Aorta (tissue), 5 donors: Measurements from ENCODE around the gene TAF5L. TPM values are rescaled to one million over a fixed set of nuclear protein-coding genes. Genes with fewer than 3 reads are reported as not detected.
"Not testable (repeated sequence)": the region's sequence is repeated elsewhere in the genome, so short reads cannot be mapped to it uniquely, and the experiment has no call there.

Source experiments
- ATAC-seq: fragments of 200-7000 bp; cut with Tn5 transposase; one replicate; pipeline ENCODE4 v1.9.1; 2022; ENCODE audit warnings: moderate library complexity; ENCODE audit not compliant: low FRiP score
- DNase-seq, 2 donors: peaks; one replicate each; pipeline ENCODE4 v3.0.0-alpha.2; 2020
- H3K27ac ChIP-seq, 2 donors: one replicate each; pipeline ENCODE4 v1.5.1; 2013; ENCODE audit warnings: low read length in 2 of 2, mild to moderate bottlenecking in 2 of 2, moderate library complexity in 2 of 2, control low read depth in 1 of 2, inconsistent platforms in 1 of 2, low read depth in 1 of 2
- H3K27me3 ChIP-seq, 2 donors: one replicate each; pipeline ENCODE4 v1.6.1; 2013; ENCODE audit warnings: control low read depth in 1 of 2, low read length in 1 of 2, mild to moderate bottlenecking in 1 of 2, moderate library complexity in 1 of 2; ENCODE audit not compliant: insufficient read depth in 2 of 2, control insufficient read depth in 1 of 2
- H3K36me3 ChIP-seq, 2 donors: one replicate each; pipeline ENCODE4 v1.6.1; 2013; ENCODE audit warnings: control low read depth in 1 of 2, low read length in 1 of 2, mild to moderate bottlenecking in 1 of 2; ENCODE audit not compliant: insufficient read depth in 2 of 2, control insufficient read depth in 1 of 2
- H3K4me1 ChIP-seq, 2 donors: one replicate each; pipeline ENCODE4 v1.6.1; 2013; ENCODE audit warnings: low read length in 2 of 2, control low read depth in 1 of 2, mild to moderate bottlenecking in 1 of 2, moderate library complexity in 1 of 2; ENCODE audit not compliant: insufficient read depth in 2 of 2, control insufficient read depth in 1 of 2
- H3K4me3 ChIP-seq, 2 donors: one replicate each; pipeline ENCODE4 v1.5.1; 2013; ENCODE audit warnings: low read length in 2 of 2, control low read depth in 1 of 2, mild to moderate bottlenecking in 1 of 2
- H3K9me3 ChIP-seq: one replicate; pipeline ENCODE4 v1.6.1; 2013; ENCODE audit warnings: mild to moderate bottlenecking, low read length; ENCODE audit not compliant: control insufficient read depth
- WGBS, 2 donors: extraction: QIAGEN DNeasy Blood & Tissue Kit; methylation state at CpG; one replicate each; pipeline ENCODE4 v1.1.7; 2013; 5-methylcytosine and 5-hydroxymethylcytosine counted together
- intact Hi-C, 2 donors: fragments of 100-400 bp; cut with DNase I; formaldehyde crosslinking; loops; one replicate each; pipeline versions ENCODE4 v1.14.2 to v1.15.0; 2022
- polyA plus RNA-seq, 2 donors: library from polyadenylated mRNA; stranded (reverse); fragments of 200-250 nt; gene quantifications; one replicate each; pipeline ENCODE4 v1.2.3, GENCODE V29; 2013
- total RNA-seq, 2 donors: library from RNA; stranded (reverse); fragmentation: NEBNext Ultra II Directional; extraction: Animal tissue kit (Norgen Biotek cat#: 25700); gene quantifications; one replicate each; pipeline ENCODE4 v1.2.1, GENCODE V29; 2021
- donor health status: healthy with polysubstance abuse.
- donor health status: Bipolar disorder and iron deficiency.
- donor health status: DM: no; HTN: no; CAD: no.
- donor health status: DM: no; HTN: no; CAD: no.
- donor health status: DM: yes; HTN: yes; CAD: no.

The TAF5L gene
- total and polyA plus RNA-seq, 4 donors, result 11.6 to 37.8 (median 22.9) TPM

DNA sequence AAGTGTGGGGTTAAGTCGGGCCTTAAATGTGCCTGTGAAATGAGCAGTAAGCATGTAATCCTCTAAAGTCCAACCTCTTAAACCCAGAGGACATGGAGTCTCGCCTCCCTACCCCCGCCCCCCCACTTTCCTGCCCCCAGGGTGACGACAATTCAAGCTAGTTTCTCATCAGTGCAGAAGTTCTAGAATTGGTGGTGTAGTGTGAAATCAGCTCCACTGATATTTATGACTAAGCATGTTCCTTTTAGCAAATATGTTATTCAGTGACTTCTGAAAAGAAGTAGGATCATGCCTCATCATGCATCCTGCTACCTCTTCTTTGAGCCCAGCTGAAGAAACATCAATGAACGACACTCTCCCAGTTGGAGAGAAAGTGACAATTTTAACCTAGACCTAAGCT is 64.8 kb downstream of the TAF5L start:
- 87 to 89% methylated on average over 5 of the region's 5 CpGs for WGBS, 2 donors
- no peaks in the 10 kb centered on the region for H3K9me3 ChIP-seq
- H3K4me3 ChIP-seq, result no peak overlapping the region
- peaks cover 0 to 6% of the 10 kb centered on the region in 2 donors for H3K4me1 ChIP-seq
- intact Hi-C loops, result loop anchor here in 1 of 2 donors (2.0 kb wide), 1 partner anchor 64 kb away; no protein-coding TSS in a partner anchor
- no peaks in the 10 kb centered on the region for H3K36me3 ChIP-seq
- no peak for DNase-seq
- H3K27me3 ChIP-seq, result no peaks in the 10 kb centered on the region
- H3K27ac ChIP-seq, result no peak overlapping the region
- no peak for ATAC-seq

DNA sequence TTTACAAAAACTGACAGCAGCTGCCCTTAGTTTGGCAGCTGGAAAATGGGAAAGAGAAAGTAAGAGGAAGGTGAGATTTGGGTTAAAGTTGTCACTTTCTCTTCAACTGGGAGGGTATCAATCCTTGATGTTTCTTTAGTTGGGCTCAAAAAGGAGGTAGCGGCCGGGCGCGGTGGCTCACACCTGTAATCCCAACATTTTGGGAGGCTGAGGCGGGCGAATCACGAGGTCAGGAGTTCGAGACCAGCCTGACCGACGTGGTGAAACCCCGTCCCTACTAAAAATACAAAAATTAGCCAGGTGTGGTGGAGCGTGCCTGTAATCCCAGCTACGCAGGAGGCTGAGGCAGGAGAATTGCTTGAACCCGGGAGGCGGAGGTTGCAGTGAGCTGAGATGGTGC is 65.8 kb downstream of the TAF5L start:
- DNase-seq, H3K4me1 ChIP-seq, H3K27ac ChIP-seq, H3K27me3 ChIP-seq, H3K36me3 ChIP-seq, ATAC-seq, H3K4me3 ChIP-seq, H3K9me3 ChIP-seq: not testable (repeated sequence)
- 96 to 97% methylated on average over 15 of the region's 15 CpGs for WGBS, 2 donors
- intact Hi-C loops, result loop anchor here in 1 of 2 donors (2.0 kb wide), 1 partner anchor 65 kb away; no protein-coding TSS in a partner anchor

DNA sequence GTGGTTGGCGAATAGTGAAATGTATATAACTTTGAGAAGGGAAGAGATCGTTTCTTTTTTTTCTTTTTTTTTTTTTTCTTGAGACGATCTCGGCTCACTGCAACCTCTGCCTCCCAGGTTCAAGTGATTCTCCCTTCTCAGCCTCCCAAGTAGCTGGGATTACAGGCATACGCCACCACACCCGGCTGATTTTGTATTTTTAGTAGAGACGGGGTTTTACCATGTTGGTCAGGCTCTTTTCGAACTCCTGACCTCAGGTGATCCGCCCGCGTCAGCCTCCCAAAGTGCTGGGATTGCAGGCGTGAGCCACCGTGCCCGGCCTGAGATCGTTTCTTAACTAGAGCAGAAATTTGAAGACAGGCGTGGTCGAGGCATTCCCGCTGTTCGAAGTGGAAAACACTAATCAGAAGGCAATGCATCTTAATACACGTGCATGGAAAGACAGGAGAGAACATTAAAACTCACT is 66.6 kb downstream of the TAF5L start:
- 39 to 47% methylated on average over 20 of the region's 20 CpGs for WGBS, 2 donors
- H3K4me1 ChIP-seq, result not testable (repeated sequence)
- intact Hi-C loops, result loop anchor here (2.0 kb wide), 2 partner anchors 37 to 65 kb away; no protein-coding TSS in a partner anchor

DNA sequence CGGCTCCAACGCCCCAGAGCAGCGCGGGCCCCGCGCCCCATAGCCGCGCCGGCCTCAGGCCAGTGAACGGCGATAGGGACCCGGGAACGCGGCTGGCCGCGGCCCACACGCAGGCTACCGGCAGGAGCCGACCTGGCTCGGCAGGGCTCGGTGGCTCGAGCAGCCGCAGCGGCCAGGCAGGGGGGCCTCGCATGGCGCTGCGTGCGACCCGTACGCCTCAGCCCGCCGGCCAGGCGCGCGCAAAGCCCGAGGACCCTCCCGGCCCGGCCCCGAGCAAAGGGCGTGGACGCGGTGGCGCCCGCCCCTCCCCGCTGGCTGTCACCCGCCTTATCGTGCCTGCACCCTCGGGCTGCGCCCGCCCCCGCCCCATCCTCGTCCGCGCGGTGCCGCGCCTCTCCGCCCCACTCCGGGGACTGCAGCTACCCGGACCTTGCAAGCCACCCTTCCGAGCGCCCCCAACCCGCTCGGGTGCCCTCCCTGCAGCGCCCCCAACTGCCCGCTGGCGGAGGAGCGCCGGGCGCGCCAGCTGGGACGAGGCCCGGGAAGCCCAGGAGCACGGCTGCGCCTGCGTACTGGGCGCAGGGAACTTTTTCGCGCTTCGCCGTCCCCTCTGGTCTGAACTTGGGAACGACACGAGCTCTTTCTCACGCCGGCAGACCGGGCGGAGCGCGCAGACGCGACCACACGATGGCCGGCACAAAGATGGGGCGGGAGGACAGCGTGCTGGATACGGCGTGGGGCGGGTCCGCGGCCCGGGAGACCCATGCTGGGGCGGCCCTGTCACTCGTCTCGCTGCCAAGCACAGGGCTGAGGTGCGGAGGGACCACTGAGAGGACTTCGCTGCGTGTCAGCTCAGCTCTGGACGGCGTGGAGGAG is 67.2 kb downstream of the TAF5L start, which contains the start of gene ABCB10:
Gene ABCB10, minus strand, starts transcription at position 248 of the 876 bp plus-strand sequence. Its CDS starts 55 bp downstream, at position 193.
- DNase-seq, result peak; percentile 98 to 99
- 0% methylated on average over 79 to 109 of the region's 109 CpGs for WGBS, 2 donors
- peaks cover 0 to 6% of the 10 kb centered on the region in 2 donors for H3K4me1 ChIP-seq
- H3K27me3 ChIP-seq, result no peaks in the 10 kb centered on the region
- ATAC-seq, result peak; percentile 97
- H3K27ac ChIP-seq, result peak within 1 kb of the TSS; percentile 79 to 89
- H3K36me3 ChIP-seq, result no peaks in the 10 kb centered on the region
- peak within 1 kb of the TSS; percentile 96 to 98 for H3K4me3 ChIP-seq
- no peaks in the 10 kb centered on the region for H3K9me3 ChIP-seq
- intact Hi-C loops, result loop anchor here (2.0 kb wide), 2 partner anchors 38 to 66 kb away; no protein-coding TSS in a partner anchor

More for the DNA sequence above, 66.6 kb downstream of the TAF5L start:
- H3K27me3 ChIP-seq, H3K4me3 ChIP-seq, H3K9me3 ChIP-seq, H3K36me3 ChIP-seq, DNase-seq, ATAC-seq: not testable (repeated sequence)
- H3K27ac ChIP-seq, result peak overlapping the region in 1 of 2 donors; percentile 87

DNA sequence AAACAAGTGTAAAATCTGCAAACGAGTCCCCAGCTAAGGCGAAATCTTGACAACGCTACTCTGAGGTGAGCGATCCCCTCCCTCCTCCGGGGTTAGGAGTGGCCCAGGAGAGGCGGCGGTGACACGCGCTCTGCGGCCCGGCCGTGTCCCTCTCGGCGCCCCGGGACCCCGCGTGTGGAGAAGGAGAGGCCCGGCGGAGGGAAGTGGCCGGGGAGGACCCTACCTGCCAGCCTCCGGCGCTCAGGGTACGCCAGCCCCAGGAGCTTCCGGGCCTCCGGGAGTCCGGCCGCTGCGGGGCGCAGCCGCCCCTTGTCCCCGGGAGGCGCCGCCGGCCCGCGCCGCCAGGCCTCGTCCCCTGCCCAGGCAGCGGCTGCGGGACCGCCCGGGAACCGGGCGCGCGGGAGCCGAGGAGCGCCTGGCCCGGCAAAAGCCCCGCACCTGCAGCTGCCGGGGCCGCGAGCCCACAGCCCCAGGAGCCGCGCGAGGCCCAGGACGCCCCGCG is 68.0 kb downstream of the TAF5L start:
- WGBS, 2 donors, result 0% methylated on average over 35 to 59 of the region's 59 CpGs
- H3K4me1 ChIP-seq, result peaks cover 0 to 2% of the 10 kb centered on the region in 2 donors
- H3K36me3 ChIP-seq, result no peaks in the 10 kb centered on the region
- H3K27ac ChIP-seq, result peak overlapping the region; percentile 79 to 89
- no peaks in the 10 kb centered on the region for H3K9me3 ChIP-seq
- intact Hi-C loops, result loop anchor here (2.0 kb wide), 2 partner anchors 39 to 67 kb away; no protein-coding TSS in a partner anchor
- H3K4me3 ChIP-seq, result peak overlapping the region; percentile 96 to 98
- ATAC-seq (peak; percentile 20), DNase-seq (peak; percentile 63 to 84)
- H3K27me3 ChIP-seq, result no peaks in the 10 kb centered on the region

DNA sequence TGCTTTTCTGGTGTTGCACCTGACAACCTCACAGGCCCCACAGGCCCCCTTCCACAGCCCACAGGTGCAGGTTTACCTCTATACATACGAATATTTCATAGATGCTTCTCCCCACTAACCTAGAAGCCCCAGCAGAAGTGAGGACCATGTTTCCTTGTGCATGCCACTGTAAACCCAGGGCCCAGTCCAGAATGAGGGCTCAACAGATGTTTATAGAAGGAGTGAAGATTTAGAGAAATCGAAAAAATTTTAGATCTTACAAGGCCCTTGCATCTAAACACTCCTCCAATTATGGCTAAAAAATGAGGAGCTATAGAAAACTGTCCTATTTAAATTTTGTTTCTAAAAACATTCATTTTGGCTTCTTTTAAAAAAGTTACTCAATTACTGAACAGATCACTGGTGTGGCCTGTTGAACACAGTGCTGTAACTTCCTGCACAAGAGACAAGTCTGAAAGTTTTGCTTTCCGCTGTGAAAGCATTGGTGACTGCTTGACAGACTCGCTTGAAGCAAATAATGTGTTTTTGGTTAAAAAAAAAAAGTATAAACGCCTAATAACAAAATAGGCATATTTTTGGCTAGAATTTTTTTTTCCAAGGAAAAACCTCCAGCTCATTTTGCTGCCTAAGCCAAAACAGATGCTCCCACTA is 68.6 kb downstream of the TAF5L start:
- H3K4me1 ChIP-seq, result no peaks in the 10 kb centered on the region

DNA sequence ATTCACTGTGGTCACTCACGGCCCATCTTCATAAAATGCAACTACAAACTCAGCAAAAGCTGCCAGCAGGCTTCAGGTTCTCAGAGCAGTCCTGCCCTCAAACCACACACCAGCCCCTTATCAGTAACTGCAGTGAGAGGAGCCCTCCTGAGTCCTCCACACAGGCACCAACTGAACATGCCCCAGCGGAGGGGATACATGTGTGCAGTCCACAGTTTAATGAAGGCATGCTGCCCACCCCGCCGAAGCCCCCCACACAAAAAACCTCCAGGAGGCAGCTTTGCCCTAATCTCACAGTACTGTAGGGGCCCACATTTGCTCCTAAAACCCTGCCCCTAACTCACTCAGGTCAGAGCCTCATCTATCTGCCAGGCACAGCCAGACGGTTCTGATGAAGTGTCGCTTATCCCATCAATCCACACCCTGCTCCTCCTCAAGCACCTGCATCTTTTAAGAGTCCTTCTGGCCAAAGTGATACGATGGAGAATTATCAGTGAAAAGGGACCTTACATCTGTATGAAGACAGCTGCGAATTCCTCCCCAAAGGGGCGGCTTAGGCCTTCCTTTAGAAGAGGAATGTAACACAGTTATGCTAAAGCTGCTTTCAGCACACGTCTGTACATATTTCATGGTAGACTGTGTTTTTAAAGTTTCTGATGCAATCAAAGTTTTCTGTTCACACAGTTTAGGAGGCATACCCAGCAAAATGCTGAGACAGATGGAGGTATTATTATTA is 70.9 kb downstream of the TAF5L start:
- no peaks in the 10 kb centered on the region for H3K27me3 ChIP-seq
- H3K27ac ChIP-seq, result peak overlapping the region in 1 of 2 donors; percentile 25
- WGBS, 2 donors, result 64 to 65% methylated on average over 10 of the region's 10 CpGs
- H3K9me3 ChIP-seq, result no peaks in the 10 kb centered on the region
- H3K4me1 ChIP-seq, result no peaks in the 10 kb centered on the region
- intact Hi-C loops, result no loop called here
- H3K4me3 ChIP-seq, result no peak overlapping the region
- DNase-seq, result no peak
- no peak for ATAC-seq
- H3K36me3 ChIP-seq, result no peaks in the 10 kb centered on the region

More for the DNA sequence above, 68.6 kb downstream of the TAF5L start:
- no peaks in the 10 kb centered on the region for H3K36me3 ChIP-seq
- H3K9me3 ChIP-seq, result no peaks in the 10 kb centered on the region
- H3K4me3 ChIP-seq, result peak overlapping the region; percentile 96 to 98
- ATAC-seq (no peak), DNase-seq (no peak)
- no peaks in the 10 kb centered on the region for H3K27me3 ChIP-seq
- peak overlapping the region in 1 of 2 donors; percentile 34 for H3K27ac ChIP-seq
- intact Hi-C loops, result no loop called here
- WGBS, 2 donors, result 14 to 20% methylated on average over 5 of the region's 5 CpGs

DNA sequence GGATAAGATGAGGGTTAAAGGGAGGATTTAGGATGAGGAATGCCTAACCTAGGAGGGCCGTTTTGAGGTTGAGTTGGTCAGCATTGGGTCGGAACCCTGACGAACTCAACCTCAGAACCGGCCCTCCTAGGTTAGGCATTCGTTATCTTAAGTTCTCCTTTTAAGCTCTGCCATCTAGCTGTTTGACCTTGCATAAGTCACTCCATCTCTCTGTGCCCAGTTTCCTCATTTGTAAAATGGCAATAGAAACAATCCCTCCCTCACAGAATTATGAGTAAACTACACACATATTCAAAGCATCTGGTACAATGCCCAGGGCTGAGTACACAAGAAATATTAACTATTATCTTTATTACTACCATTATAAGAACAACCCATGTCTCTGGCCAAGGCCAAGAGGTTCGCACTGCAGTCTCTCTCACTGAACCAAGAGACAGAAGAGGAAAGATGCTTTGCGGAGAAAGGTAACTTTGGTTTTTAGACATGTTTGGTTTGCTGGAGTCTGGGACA is 72.2 kb downstream of the TAF5L start:
- intact Hi-C loops, result no loop called here
- ATAC-seq (no peak), DNase-seq (no peak)
- Histone ChIP-seq H3K27me3 (no peaks in the 10 kb centered on the region), H3K4me1 (peaks cover 0 to 3% of the 10 kb centered on the region in 2 donors), H3K27ac (no peak overlapping the region), H3K9me3 (no peaks in the 10 kb centered on the region), H3K4me3 (no peak overlapping the region), H3K36me3 (no peaks in the 10 kb centered on the region)
- WGBS, 2 donors, result 91 to 92% methylated on average over 7 of the region's 7 CpGs
